GM23248 (cell line): ENCODE measurements around the gene GALNT2.

Source experiments
- EZH2 ChIP-seq: fragments of 200-600 bp; sonication (generic); IDR thresholded peaks from 2 replicates; pipeline ENCODE4 v1.6.1; 2018; ENCODE audit warnings: antibody characterized with exemption, mild to moderate bottlenecking; ENCODE audit not compliant: insufficient read depth, poor library complexity, severe bottlenecking
- EZH2phosphoT487 ChIP-seq: fragments of 200-600 bp; sonication (generic); IDR thresholded peaks from 2 replicates; pipeline ENCODE4 v1.6.1; 2018; ENCODE audit warnings: antibody characterized with exemption, moderate library complexity, mild to moderate bottlenecking, low read depth; ENCODE audit not compliant: insufficient read depth

GRCh38 chr1:230148768-230149469 lies 81.9 kb downstream of the GALNT2 start:
- no peak for TF ChIP-seq EZH2
- no peak for TF ChIP-seq EZH2phosphoT487
